ENCODE data around the gene TCF4. TPM values are rescaled to one million over a fixed set of nuclear protein-coding genes. Genes with fewer than 3 reads are reported as not detected.

Gene TCF4
- total RNA-seq, 1 experiment from 2014 or later, result 143 TPM

DNA sequence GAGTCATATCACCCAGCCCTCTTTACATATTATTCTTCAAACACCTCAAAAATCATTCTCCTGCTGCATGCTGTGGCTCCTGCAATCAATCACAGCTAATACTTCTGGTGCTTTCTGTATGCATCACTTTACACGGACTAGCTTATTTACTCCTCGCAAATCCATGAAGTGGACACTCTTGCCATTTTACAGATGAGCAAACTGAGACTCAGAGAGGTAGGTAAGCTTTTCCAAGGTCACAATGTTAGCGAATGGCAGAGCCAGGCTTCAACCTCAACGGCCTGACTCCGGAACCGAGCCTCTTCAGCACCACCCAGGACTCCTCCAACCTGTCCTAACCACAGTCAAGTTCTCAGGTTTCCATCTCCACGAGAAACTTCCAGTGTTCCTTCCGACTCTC is 36.8 kb downstream of the TCF4 start:
- ChIA-PET CTCF (no interaction called here), POLR2A (ENCODE audit: low non-redundant PET) (no interaction called here)
- Histone ChIP-seq H3K4me1 (ENCODE audit: insufficient read depth, low read length, poor library complexity, severe bottlenecking) (peaks cover 31% of the 10 kb centered on the region), H3K4me3 (ENCODE audit: low read depth, low read length, poor library complexity, severe bottlenecking) (no peak overlapping the region), H3K27me3 (replicated peaks; ENCODE audit: insufficient read depth, low read depth, low read length, poor library complexity) (no peaks in the 10 kb centered on the region), H3K27ac (ENCODE audit: low read depth, low read length, poor library complexity, severe bottlenecking) (no peak overlapping the region), H3K9me3 (ENCODE audit: low read depth, low read length, poor library complexity, severe bottlenecking) (no peaks in the 10 kb centered on the region), H3K36me3 (ENCODE audit: insufficient read depth, low read length, poor library complexity, severe bottlenecking) (no peaks in the 10 kb centered on the region)
- no peak for DNase-seq (ENCODE audit: low spot score)
- no peak for TF ChIP-seq CTCF (conservative IDR thresholded peaks at IDR 0.05; ENCODE audit: low read depth, low read length)
- TF ChIP-seq EZH2 (IDR thresholded peaks at IDR 0.05; ENCODE audit: borderline replicate concordance, low read depth, low read length, poor library complexity, severe bottlenecking), result no peak
- intact Hi-C loops (cut with micrococcal nuclease; ENCODE audit: unreplicated experiment), result no loop called here
- no TSS peak for BruUV-seq (replicated peaks)

DNA sequence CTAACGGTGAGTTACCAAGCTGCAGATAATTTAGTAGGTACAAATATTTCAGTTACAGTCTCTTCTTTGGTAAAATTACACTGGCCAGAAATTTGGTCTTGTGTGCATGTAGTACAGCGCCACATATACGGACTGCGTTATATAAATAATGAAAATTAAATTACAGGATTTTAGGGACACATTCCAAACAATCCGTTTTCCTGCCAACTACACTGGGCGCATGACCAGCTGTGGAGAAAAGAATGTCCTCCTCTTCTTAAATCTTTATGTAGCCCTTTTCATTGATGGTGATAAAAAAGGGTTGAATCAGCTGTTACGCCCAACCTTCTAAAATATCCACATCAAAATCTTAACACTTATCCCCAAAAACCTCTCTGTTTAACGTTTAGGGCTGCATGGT is 37.5 kb downstream of the TCF4 start:
- ChIA-PET CTCF (no interaction called here), POLR2A (ENCODE audit: low non-redundant PET) (no interaction called here)
- Histone ChIP-seq H3K4me3 (ENCODE audit: low read depth, low read length, poor library complexity, severe bottlenecking) (no peak overlapping the region), H3K9me3 (ENCODE audit: low read depth, low read length, poor library complexity, severe bottlenecking) (no peaks in the 10 kb centered on the region), H3K27ac (ENCODE audit: low read depth, low read length, poor library complexity, severe bottlenecking) (no peak overlapping the region), H3K27me3 (replicated peaks; ENCODE audit: insufficient read depth, low read depth, low read length, poor library complexity) (no peaks in the 10 kb centered on the region), H3K4me1 (ENCODE audit: insufficient read depth, low read length, poor library complexity, severe bottlenecking) (peaks cover 26% of the 10 kb centered on the region), H3K36me3 (ENCODE audit: insufficient read depth, low read length, poor library complexity, severe bottlenecking) (no peaks in the 10 kb centered on the region)
- TF ChIP-seq CTCF (conservative IDR thresholded peaks at IDR 0.05; ENCODE audit: low read depth, low read length), result no peak
- no peak for TF ChIP-seq EZH2 (IDR thresholded peaks at IDR 0.05; ENCODE audit: borderline replicate concordance, low read depth, low read length, poor library complexity, severe bottlenecking)
- BruUV-seq (replicated peaks), result no TSS peak
- DNase-seq (ENCODE audit: low spot score), result no peak
- intact Hi-C loops (cut with micrococcal nuclease; ENCODE audit: unreplicated experiment), result no loop called here

- intact Hi-C loops (cut with micrococcal nuclease; ENCODE audit: unreplicated experiment), result no loop called here
- Histone ChIP-seq H3K27ac (ENCODE audit: low read depth, low read length, poor library complexity, severe bottlenecking) (no peak overlapping the region), H3K36me3 (ENCODE audit: insufficient read depth, low read length, poor library complexity, severe bottlenecking) (no peaks in the 10 kb centered on the region), H3K4me3 (ENCODE audit: low read depth, low read length, poor library complexity, severe bottlenecking) (no peak overlapping the region), H3K4me1 (ENCODE audit: insufficient read depth, low read length, poor library complexity, severe bottlenecking) (peaks cover 20% of the 10 kb centered on the region), H3K9me3 (ENCODE audit: low read depth, low read length, poor library complexity, severe bottlenecking) (no peaks in the 10 kb centered on the region), H3K27me3 (replicated peaks; ENCODE audit: insufficient read depth, low read depth, low read length, poor library complexity) (no peaks in the 10 kb centered on the region)
- ChIA-PET POLR2A (ENCODE audit: low non-redundant PET) (interaction anchor here (0.6 to 0.7 kb wide), 3 partner anchors 44 to 377 kb away, joined by 4 to 5 read pairs (median 4); no protein-coding TSS in a partner anchor), CTCF (no interaction called here)
- BruUV-seq (replicated peaks), result no TSS peak
- DNase-seq (ENCODE audit: low spot score), result no peak
- TF ChIP-seq CTCF (conservative IDR thresholded peaks at IDR 0.05; ENCODE audit: low read depth, low read length) (no peak), EZH2 (IDR thresholded peaks at IDR 0.05; ENCODE audit: borderline replicate concordance, low read depth, low read length, poor library complexity, severe bottlenecking) (no peak)
These were observed 38.4 kb downstream of the TCF4 start for GRCh38 chr18:55549474-55550104.

Data from A673 (cell line).